H1 (cell line): ENCODE measurements around the gene MICA. TPM values are rescaled to one million over a fixed set of nuclear protein-coding genes. Genes with fewer than 3 reads are reported as not detected.
"Not testable (repeated sequence)": the region's sequence is repeated elsewhere in the genome, so short reads cannot be mapped to it uniquely, and the experiment has no call there.

Experiments
- CTCF ChIA-PET: fragments of 300-600 bp; sonication (Branson Sonifier 250); formaldehyde crosslinking; loops from one replicate; lab custom pipeline; 2021; ENCODE audit not compliant: partially characterized antibody; lab: Charles Lee
- POLR2A ChIA-PET: fragments of 300-600 bp; sonication (Branson Sonifier 250); formaldehyde crosslinking; loops from one replicate; lab custom pipeline; 2021; ENCODE audit warnings: inconsistent platforms; ENCODE audit not compliant: partially characterized antibody; lab: Charles Lee
- DNase-seq, 2 experiments: peaks; one replicate each; pipeline versions ENCODE4 v3.0.0 to v3.0.0-alpha.2; 2010 to 2022; ENCODE audit warnings: low spot score in 2 of 2, low read depth in 1 of 2, mixed read lengths in 1 of 2
- FAIRE-seq: peaks from 2 replicates; lab custom pipeline; 2011; peaks lifted over from hg19 to GRCh38; lab: Jason Lieb, UNC
- H2AFZ ChIP-seq: 2 replicates; pipeline ENCODE4 v1.8.1; 2012; ENCODE audit warnings: low read length, inconsistent platforms
- H2AK5ac ChIP-seq: 2 replicates; pipeline ENCODE4 v1.6.1; 2013; ENCODE audit warnings: low read depth, low read length
- H2BK120ac ChIP-seq: replicated peaks from 2 replicates; pipeline ENCODE3; 2013; ENCODE audit warnings: low read depth, low read length, inconsistent platforms
- H2BK12ac ChIP-seq: 2 replicates; pipeline ENCODE4 v1.6.1; 2013; ENCODE audit warnings: low read depth, low read length
- H2BK15ac ChIP-seq: 2 replicates; pipeline ENCODE4 v1.6.1; 2013; ENCODE audit warnings: low read length
- H2BK20ac ChIP-seq: 2 replicates; pipeline ENCODE4 v1.6.1; 2013; ENCODE audit warnings: low read length
- H2BK5ac ChIP-seq: 2 replicates; pipeline ENCODE4 v1.6.1; 2013; ENCODE audit warnings: low read depth, low read length
- H3K14ac ChIP-seq: 2 replicates; pipeline ENCODE4 v1.6.1; 2013; ENCODE audit warnings: inconsistent platforms; ENCODE audit not compliant: insufficient read length
- H3K18ac ChIP-seq: 2 replicates; pipeline ENCODE4 v1.6.1; 2013; ENCODE audit warnings: low read length; ENCODE audit errors: extremely low read depth
- H3K23ac ChIP-seq: 2 replicates; pipeline ENCODE4 v1.6.1; 2013; ENCODE audit warnings: inconsistent platforms; ENCODE audit not compliant: insufficient read length
- H3K23me2 ChIP-seq: 2 replicates; pipeline ENCODE4 v1.6.1; 2013; ENCODE audit warnings: low read depth, low read length
- H3K27ac ChIP-seq: 2 replicates; pipeline ENCODE4 v1.6.1; 2011; ENCODE audit warnings: low read depth, low read length, inconsistent platforms
- H3K27me3 ChIP-seq, 4 experiments: replicated peaks in 1 of 4; 1 replicate in 1 of 4; 2 replicates in 3 of 4; pipeline versions ENCODE4 v1.6.1 to v1.8.1; 2011 to 2013; ENCODE audit warnings: low read length in 3 of 4, mild to moderate bottlenecking in 3 of 4, inconsistent platforms in 2 of 4, mixed read lengths in 2 of 4, moderate library complexity in 1 of 4; ENCODE audit not compliant: control insufficient read depth in 3 of 4, insufficient read depth in 3 of 4; ENCODE audit errors: extremely low read depth in 1 of 4
- H3K36me3 ChIP-seq, 4 experiments: 2 replicates each; pipeline versions ENCODE4 v1.6.1 to v1.8.1; 2011 to 2013; ENCODE audit warnings: mild to moderate bottlenecking in 4 of 4, low read length in 3 of 4, moderate library complexity in 2 of 4, control low read depth in 1 of 4, inconsistent platforms in 1 of 4; ENCODE audit not compliant: insufficient read depth in 4 of 4, control insufficient read depth in 2 of 4
- H3K4ac ChIP-seq: replicated peaks from 2 replicates; pipeline ENCODE3; 2013; ENCODE audit warnings: low read length, low read depth, mixed read lengths, inconsistent platforms; ENCODE audit not compliant: insufficient read length
- H3K4me1 ChIP-seq, 4 experiments: replicated peaks in 1 of 4; 1 replicate in 1 of 4; 2 replicates in 3 of 4; pipeline versions ENCODE4 v1.6.1 to v1.8.1; 2011 to 2013; ENCODE audit warnings: low read length in 3 of 4, inconsistent platforms in 2 of 4, mixed read lengths in 1 of 4; ENCODE audit not compliant: insufficient read depth in 4 of 4, control insufficient read depth in 3 of 4
- H3K4me2 ChIP-seq, 2 experiments: 2 replicates each; pipeline versions ENCODE4 v1.6.1 to v1.8.1; 2011 to 2013; ENCODE audit warnings: low read depth in 2 of 2, low read length in 2 of 2, control low read depth in 1 of 2, inconsistent platforms in 1 of 2, mild to moderate bottlenecking in 1 of 2; ENCODE audit not compliant: insufficient read depth in 1 of 2
- H3K4me3 ChIP-seq, 4 experiments: fragments of 200-600, 300-600 bp in 1 of 4; sonication (generic), shearing (Covaris generic), sonication (Bioruptor Twin) in 1 of 4; 2 replicates each; pipeline versions ENCODE4 v1.5.1 to v1.8.1; 2011 to 2016; ENCODE audit warnings: low read length in 4 of 4, low read depth in 3 of 4, control low read depth in 2 of 4, inconsistent platforms in 2 of 4, mild to moderate bottlenecking in 2 of 4, mixed read lengths in 1 of 4, moderate library complexity in 1 of 4; ENCODE audit not compliant: insufficient read depth in 2 of 4; ENCODE audit errors: extremely low read depth in 1 of 4
- H3K56ac ChIP-seq: replicated peaks from 2 replicates; pipeline ENCODE3; 2013; ENCODE audit warnings: low read depth, mild to moderate bottlenecking, mixed read lengths, low read length, inconsistent platforms; ENCODE audit not compliant: insufficient read length
- H3K79me1 ChIP-seq: 2 replicates; pipeline ENCODE4 v1.6.1; 2013; ENCODE audit warnings: low read depth, low read length, control low read depth
- H3K79me2 ChIP-seq, 2 experiments: 2 replicates each; pipeline versions ENCODE4 v1.6.1 to v1.8.1; 2012 to 2013; ENCODE audit warnings: low read length in 2 of 2, mild to moderate bottlenecking in 2 of 2, inconsistent platforms in 1 of 2; ENCODE audit not compliant: insufficient read depth in 2 of 2, control insufficient read depth in 1 of 2
- H3K9ac ChIP-seq, 4 experiments: replicated peaks in 1 of 4; 1 replicate in 1 of 4; 2 replicates in 3 of 4; pipeline versions ENCODE4 v1.6.1 to v1.8.1; 2011 to 2013; ENCODE audit warnings: low read depth in 3 of 4, low read length in 3 of 4, control low read depth in 2 of 4, mild to moderate bottlenecking in 2 of 4, moderate library complexity in 2 of 4, inconsistent platforms in 1 of 4; ENCODE audit errors: extremely low read depth in 1 of 4
- H3K9me3 ChIP-seq, 2 experiments: 2 replicates each; pipeline versions ENCODE4 v1.6.1 to v1.8.1; 2012 to 2013; ENCODE audit warnings: mild to moderate bottlenecking in 2 of 2, moderate library complexity in 2 of 2, control low read depth in 1 of 2, inconsistent platforms in 1 of 2, low read depth in 1 of 2, low read length in 1 of 2, mixed read lengths in 1 of 2; ENCODE audit not compliant: insufficient read depth in 2 of 2
- H4K20me1 ChIP-seq, 2 experiments: replicated peaks in 1 of 2; 2 replicates each; pipeline versions ENCODE3 to v1.8.1; 2011 to 2013; ENCODE audit warnings: inconsistent platforms in 2 of 2, low read length in 2 of 2, mild to moderate bottlenecking in 1 of 2; ENCODE audit not compliant: insufficient read depth in 2 of 2, control insufficient read depth in 1 of 2
- H4K5ac ChIP-seq: 2 replicates; pipeline ENCODE4 v1.6.1; 2013; ENCODE audit warnings: low read length, low read depth, mixed read lengths, inconsistent platforms; ENCODE audit not compliant: insufficient read length
- H4K8ac ChIP-seq: 2 replicates; pipeline ENCODE4 v1.8.0; 2013; ENCODE audit warnings: mild to moderate bottlenecking, moderate library complexity, low read length, inconsistent platforms; ENCODE audit not compliant: insufficient read depth; ENCODE audit errors: extremely low read depth
- H4K91ac ChIP-seq: replicated peaks from 2 replicates; pipeline ENCODE3; 2013; ENCODE audit warnings: low read length, mixed read lengths, inconsistent platforms; ENCODE audit not compliant: insufficient read length
- WGBS, 2 experiments: shearing (Covaris generic) in 1 of 2; methylation state at CpG; one replicate each; pipeline versions ENCODE4 v1.1.6 to v1.1.7; 2013 to 2015; ENCODE audit warnings: low lambda C conversion rate in 2 of 2, mixed read lengths in 2 of 2, inconsistent platforms in 1 of 2, low coverage in 1 of 2, missing lambda C conversion rate in 1 of 2; ENCODE audit not compliant: insufficient replicate concordance in 2 of 2, insufficient coverage in 1 of 2, insufficient read length in 1 of 2; ENCODE audit errors: extremely low coverage in 1 of 2, missing lambda C conversion rate in 1 of 2; 5-methylcytosine and 5-hydroxymethylcytosine counted together
- polyA plus RNA-seq, 7 experiments: library from polyadenylated mRNA; depleted of rRNA in 3 of 7; stranded (reverse) in 5 of 7; unstranded in 2 of 7; fragments of >200 nt in 5 of 7; fragments of 200-250 nt in 2 of 7; gene quantifications; 1 replicate in 5 of 7; 2 replicates in 1 of 7; 4 replicates in 1 of 7; pipeline versions ENCODE4 v1.2.1 to v1.2.3, GENCODE V29; 2011 to 2013; ENCODE audit warnings: missing spikeins in 2 of 7, mixed read lengths in 2 of 7
- total RNA-seq: library from RNA; stranded (reverse); fragmentation: NEBNext Ultra II Directional; extraction: Animal tissue kit (Norgen Biotek cat#: 25700); gene quantifications from 2 replicates; pipeline ENCODE4 v1.2.1, GENCODE V29; 2021

Gene MICA
- total and polyA plus RNA-seq, 2 of the 8 experiments (the other 6 are each of a cell fraction or from before 2014, with no cell fraction given), result 12.5 to 16.3 TPM

DNA sequence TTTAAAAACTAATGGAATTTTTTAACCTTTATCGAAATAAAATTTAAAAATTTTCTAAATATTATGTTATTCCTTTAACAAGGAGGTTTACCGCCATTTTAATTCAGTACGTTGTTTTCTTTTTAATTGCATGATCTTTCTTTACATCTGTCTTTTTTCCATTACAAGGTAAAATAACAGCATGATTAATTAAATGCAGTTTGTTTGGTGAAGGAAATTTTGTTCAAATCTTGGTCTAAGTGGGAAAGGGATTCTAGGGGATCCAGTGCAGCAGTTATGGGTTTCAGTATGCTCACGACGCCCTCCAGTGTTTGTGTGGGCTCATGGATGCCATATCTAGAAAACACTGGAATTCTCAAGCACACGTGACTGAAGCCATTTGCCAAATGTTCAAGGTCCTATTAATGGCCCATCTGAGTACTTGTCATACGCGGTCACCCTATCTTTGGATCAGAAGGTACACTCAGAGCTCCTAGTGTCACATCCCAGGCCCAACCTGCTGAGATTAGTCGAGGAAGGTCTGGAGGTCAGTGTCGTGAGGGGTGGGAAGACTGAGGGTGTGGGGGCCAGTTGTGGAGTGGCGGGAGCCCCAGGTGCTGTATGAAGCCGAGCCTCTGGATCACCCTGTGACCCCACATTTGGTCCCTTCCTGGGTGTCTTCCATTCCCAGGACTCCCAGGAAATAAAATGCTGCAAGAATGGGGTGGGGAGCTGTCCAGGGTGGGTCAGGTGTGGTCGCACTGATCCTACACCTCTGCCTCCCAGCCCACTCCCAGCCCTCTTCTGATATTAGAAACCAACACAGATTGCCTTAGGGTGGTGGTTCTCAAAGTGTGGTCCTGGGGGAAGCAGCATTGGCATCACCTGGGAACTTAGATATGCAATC, 14.2 kb upstream of the MICA start:
- H4K5ac ChIP-seq, H3K4me3 ChIP-seq, H3K23ac ChIP-seq, H3K4me1 ChIP-seq, H2AK5ac ChIP-seq, H2BK20ac ChIP-seq, CTCF ChIA-PET, H3K79me1 ChIP-seq, H3K27me3 ChIP-seq, H3K4me2 ChIP-seq, H3K36me3 ChIP-seq, H2BK12ac ChIP-seq, H4K20me1 ChIP-seq, H3K56ac ChIP-seq, H3K27ac ChIP-seq, H4K8ac ChIP-seq, H3K79me2 ChIP-seq, H2BK5ac ChIP-seq, H2AFZ ChIP-seq, H3K9ac ChIP-seq, POLR2A ChIA-PET, H3K14ac ChIP-seq, H3K4ac ChIP-seq, H2BK15ac ChIP-seq, H3K18ac ChIP-seq, DNase-seq, H2BK120ac ChIP-seq, H4K91ac ChIP-seq, H3K9me3 ChIP-seq, H3K23me2 ChIP-seq: not testable (repeated sequence)
- FAIRE-seq, result peak; percentile 100
- 55% methylated on average over 3 of the region's 13 CpGs; no CpG with 5 or more reads in 1 of the 2 experiments for WGBS, 2 experiments

DNA sequence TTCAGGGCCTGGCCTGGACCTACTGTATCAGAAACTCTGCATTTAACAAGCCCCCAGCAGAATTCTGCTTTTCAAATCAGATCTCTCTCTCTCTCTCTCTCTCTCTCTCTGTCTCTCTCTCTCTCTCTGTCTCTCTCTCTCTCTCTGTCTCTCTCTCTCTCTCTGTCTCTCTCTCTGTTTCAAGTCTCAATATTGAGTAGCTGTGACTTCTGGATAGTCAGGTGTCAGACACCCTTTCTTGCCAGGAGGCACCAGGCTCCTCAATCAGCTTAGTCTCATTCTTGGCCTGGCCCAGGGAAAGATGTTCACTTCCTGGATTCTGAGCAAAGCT, 13.6 kb upstream of the MICA start:
- H2BK5ac ChIP-seq, POLR2A ChIA-PET, H3K4me2 ChIP-seq, H3K23ac ChIP-seq, H3K14ac ChIP-seq, FAIRE-seq, H2BK120ac ChIP-seq, H3K79me1 ChIP-seq, H3K9ac ChIP-seq, H4K8ac ChIP-seq, H3K27ac ChIP-seq, H4K91ac ChIP-seq, H2AFZ ChIP-seq, H3K4me3 ChIP-seq, H2BK12ac ChIP-seq, H2AK5ac ChIP-seq, H3K56ac ChIP-seq, H4K20me1 ChIP-seq, H3K4me1 ChIP-seq, H3K27me3 ChIP-seq, H3K9me3 ChIP-seq, H3K36me3 ChIP-seq, H3K23me2 ChIP-seq, H2BK15ac ChIP-seq, H3K4ac ChIP-seq, H3K79me2 ChIP-seq, H3K18ac ChIP-seq, H2BK20ac ChIP-seq, H4K5ac ChIP-seq, DNase-seq: not testable (repeated sequence)
- CTCF ChIA-PET, result interaction anchor here (0.6 to 0.7 kb wide), 3 partner anchors 95 to 203 kb away, joined by 3 to 6 read pairs (median 3); partner anchors contain the start of gene NCR3
